Memory B cell (primary cell): ENCODE data around the gene DPP10.

Experiments
- ATAC-seq: fragments of 150-1000 bp; cut with Tn5 transposase; 2 replicates; pipeline ENCODE4 v1.10.0; 2021; ENCODE audit warnings: low read depth, mild to moderate bottlenecking, moderate library complexity
- DNase-seq, 2 donors: peaks; one replicate each; pipeline ENCODE4 v3.0.0; 2022; ENCODE audit warnings: low spot score in 2 of 2
- H3K27ac Mint-ChIP-seq: one replicate; pipeline ENCODE4 v1.8.0; 2022; ENCODE audit warnings: mild to moderate bottlenecking, moderate library complexity, mixed read lengths
- H3K27me3 Mint-ChIP-seq: one replicate; pipeline ENCODE4 v1.8.0; 2022; ENCODE audit warnings: mixed read lengths
- H3K36me3 Mint-ChIP-seq: one replicate; pipeline ENCODE4 v1.8.0; 2022; ENCODE audit warnings: mild to moderate bottlenecking, mixed read lengths
- H3K4me1 Mint-ChIP-seq: one replicate; pipeline ENCODE4 v1.8.0; 2022; ENCODE audit warnings: mixed read lengths
- H3K4me3 Mint-ChIP-seq: one replicate; pipeline ENCODE4 v1.8.0; 2022; ENCODE audit warnings: mild to moderate bottlenecking, moderate library complexity, mixed read lengths
- H3K9me3 Mint-ChIP-seq: one replicate; pipeline ENCODE4 v1.8.0; 2022; ENCODE audit warnings: mixed read lengths

The DPP10 gene

DNA sequence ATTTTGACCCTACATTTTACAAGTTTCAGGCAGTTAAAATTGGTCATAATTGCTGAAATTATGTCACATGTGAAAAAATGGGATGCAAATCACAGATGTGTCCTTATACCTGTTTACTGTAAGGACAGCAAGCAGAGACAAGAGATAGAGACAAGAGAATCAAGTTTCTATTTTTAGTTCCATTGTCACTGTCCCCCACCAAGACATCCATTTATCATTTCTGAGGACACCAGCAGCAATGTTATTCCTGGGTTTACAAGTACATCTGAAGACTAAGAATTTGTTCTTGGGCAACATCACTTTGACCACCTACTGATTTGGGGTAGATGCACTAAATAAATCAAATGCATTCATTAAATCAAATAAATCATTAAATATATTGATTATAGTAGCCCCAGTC is 1111.7 kb downstream of the DPP10 start:
- H3K27me3 Mint-ChIP-seq: no peaks in the 10 kb centered on the region
- ATAC-seq: no peak

DNA sequence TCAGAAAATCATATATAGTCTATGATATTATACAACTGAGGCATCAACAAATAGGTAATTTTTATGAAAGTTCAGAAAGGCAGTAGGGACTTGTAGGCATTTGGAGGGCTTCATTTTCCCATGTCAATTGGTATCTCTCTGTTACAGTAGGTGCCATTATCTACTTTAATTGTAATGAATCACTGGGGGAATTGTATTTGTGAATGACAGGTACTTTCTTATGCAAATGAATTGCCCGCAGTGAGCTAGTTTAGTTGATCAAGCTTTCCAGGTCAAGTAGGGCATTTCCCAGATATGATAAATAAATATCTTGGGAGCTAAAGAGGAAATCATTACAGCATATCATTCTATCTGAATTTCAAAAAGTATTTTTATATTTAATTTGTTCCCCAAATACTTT is 1116.3 kb downstream of the DPP10 start:
- Mint-ChIP-seq H3K36me3 (no peaks in the 10 kb centered on the region), H3K27me3 (no peaks in the 10 kb centered on the region), H3K27ac (no peak overlapping the region), H3K4me3 (no peak overlapping the region), H3K9me3 (peaks cover 5% of the 10 kb centered on the region), H3K4me1 (no peaks in the 10 kb centered on the region)
- ATAC-seq: no peak
- DNase-seq: no peak

More for the DNA sequence above, 1111.7 kb downstream of the DPP10 start:
- H3K36me3 Mint-ChIP-seq: no peaks in the 10 kb centered on the region
- H3K4me3 Mint-ChIP-seq: no peak overlapping the region
- H3K27ac Mint-ChIP-seq: no peak overlapping the region
- H3K4me1 Mint-ChIP-seq: no peaks in the 10 kb centered on the region
- no peak for DNase-seq
- H3K9me3 Mint-ChIP-seq: peaks cover 4% of the 10 kb centered on the region

DNA sequence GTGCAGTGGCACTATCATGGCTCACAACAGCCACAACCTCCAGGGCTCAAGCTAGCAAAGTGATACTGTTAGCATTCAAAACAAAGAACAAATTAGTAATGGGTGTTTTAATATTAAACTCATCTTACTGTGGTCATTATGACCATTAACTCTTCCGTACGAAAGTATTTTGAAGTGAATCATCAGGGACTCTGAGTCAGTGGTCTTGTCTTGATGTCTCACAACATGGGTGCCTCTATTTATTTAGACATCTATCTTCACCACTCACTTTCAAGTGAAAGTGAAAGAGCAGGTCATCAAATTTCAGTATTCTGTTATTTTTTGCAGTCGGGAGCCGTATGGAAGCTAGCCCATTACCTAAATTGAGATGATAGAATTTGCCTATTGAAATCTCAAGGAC is 1118.2 kb downstream of the DPP10 start:
- H3K36me3 Mint-ChIP-seq: no peaks in the 10 kb centered on the region
- H3K27ac Mint-ChIP-seq: no peak overlapping the region
- H3K4me1 Mint-ChIP-seq: no peaks in the 10 kb centered on the region

DNA sequence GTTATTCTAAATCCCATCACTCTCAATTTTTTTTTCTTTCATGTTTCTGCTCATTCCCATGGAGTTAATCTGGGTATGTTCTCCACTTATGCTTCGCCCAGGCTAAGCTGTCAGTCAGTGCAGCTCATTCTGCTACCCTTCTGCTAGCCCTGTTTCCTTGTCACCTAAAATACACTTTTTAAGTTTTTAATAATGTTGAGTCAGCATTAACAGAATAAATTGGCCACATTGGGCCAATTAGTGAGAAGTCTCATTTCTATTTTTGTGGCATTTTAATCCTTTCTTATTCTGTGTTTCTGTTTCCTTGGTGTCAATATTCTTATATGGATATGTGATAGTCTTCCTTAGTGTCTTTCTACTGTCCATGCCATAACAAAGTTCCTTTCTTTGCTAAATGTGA is 1126.2 kb downstream of the DPP10 start:
- H3K4me1 Mint-ChIP-seq: no peaks in the 10 kb centered on the region

More for the DNA sequence above, 1118.2 kb downstream of the DPP10 start:
- Mint-ChIP-seq H3K9me3 (peaks cover 5% of the 10 kb centered on the region), H3K4me3 (no peak overlapping the region), H3K27me3 (no peaks in the 10 kb centered on the region)
- DNase-seq (no peak), ATAC-seq (no peak)

DNA sequence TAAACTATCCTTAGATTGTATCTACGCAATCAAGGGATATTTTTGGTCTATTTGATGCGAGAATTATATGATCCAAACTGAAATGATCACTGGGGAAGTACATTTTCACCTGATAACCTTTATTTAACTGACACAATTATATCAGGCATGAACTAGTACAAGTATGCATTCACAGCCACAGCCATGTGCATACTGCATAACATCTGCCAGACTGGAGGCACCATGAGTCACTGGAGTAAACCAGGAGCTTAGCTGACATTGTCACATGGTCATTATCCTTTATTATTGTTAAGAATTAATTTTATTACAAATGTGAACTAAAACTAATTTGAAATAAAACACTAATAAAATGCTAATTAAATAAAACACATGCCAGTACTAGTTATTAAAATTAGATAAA is 1127.1 kb downstream of the DPP10 start:
- ATAC-seq (no peak), DNase-seq (no peak)
- H3K4me3 Mint-ChIP-seq: no peak overlapping the region
- H3K4me1 Mint-ChIP-seq: no peaks in the 10 kb centered on the region
- no peaks in the 10 kb centered on the region for H3K27me3 Mint-ChIP-seq
- H3K9me3 Mint-ChIP-seq: peaks cover 5% of the 10 kb centered on the region
- no peaks in the 10 kb centered on the region for H3K36me3 Mint-ChIP-seq
- no peak overlapping the region for H3K27ac Mint-ChIP-seq

More for the DNA sequence above, 1126.2 kb downstream of the DPP10 start:
- Mint-ChIP-seq H3K27ac (no peak overlapping the region), H3K4me3 (no peak overlapping the region), H3K9me3 (peaks cover 1% of the 10 kb centered on the region), H3K27me3 (no peaks in the 10 kb centered on the region), H3K36me3 (no peaks in the 10 kb centered on the region)
- ATAC-seq (no peak), DNase-seq (no peak)

DNA sequence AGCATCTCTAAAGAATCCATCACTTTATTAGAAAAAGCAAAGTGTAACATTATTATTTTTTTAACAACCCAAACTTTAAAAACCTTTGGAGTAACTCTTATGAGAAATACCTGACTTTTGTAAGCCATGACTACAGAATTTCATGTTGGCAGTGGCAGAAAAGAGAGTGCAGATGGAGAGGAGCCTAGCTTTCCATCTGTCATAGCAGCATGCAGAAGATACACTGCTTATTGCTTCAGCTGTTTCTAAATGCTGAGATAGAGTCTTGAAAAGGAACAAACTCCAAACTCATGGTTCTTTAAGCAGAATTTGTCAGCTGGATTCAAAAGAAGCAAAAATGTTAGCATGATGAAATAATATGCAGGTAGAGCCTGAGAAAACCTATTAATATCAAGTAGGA is 1130.3 kb downstream of the DPP10 start:
- no peak overlapping the region for H3K4me3 Mint-ChIP-seq
- no peak for ATAC-seq
- H3K4me1 Mint-ChIP-seq: no peaks in the 10 kb centered on the region
- H3K27me3 Mint-ChIP-seq: no peaks in the 10 kb centered on the region
- H3K27ac Mint-ChIP-seq: no peak overlapping the region
- no peaks in the 10 kb centered on the region for H3K36me3 Mint-ChIP-seq
- peaks cover 5% of the 10 kb centered on the region for H3K9me3 Mint-ChIP-seq
- DNase-seq: no peak

DNA sequence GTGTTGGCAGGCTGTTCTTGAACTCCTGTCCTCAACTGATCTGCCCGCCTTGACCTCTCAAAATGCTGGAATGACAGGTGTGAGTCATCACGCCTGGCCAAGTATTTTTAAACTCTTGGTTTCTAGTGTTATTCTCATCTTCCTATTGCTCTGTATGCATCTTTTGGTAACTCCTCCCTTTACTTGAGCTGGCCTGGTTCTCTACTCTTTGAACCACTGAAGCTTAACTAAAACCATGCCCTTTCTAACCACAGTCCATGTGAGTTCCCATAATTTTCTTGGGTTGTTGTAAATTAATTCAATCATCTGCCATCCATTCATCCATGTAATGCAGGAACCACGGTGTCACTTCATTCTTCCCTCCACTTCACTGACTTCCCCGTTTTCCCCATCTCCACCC is 1131.3 kb downstream of the DPP10 start:
- ATAC-seq: no peak
- H3K36me3 Mint-ChIP-seq: no peaks in the 10 kb centered on the region
- H3K27ac Mint-ChIP-seq: no peak overlapping the region
- peaks cover 5% of the 10 kb centered on the region for H3K9me3 Mint-ChIP-seq
- H3K4me3 Mint-ChIP-seq: no peak overlapping the region
- DNase-seq: no peak
- no peaks in the 10 kb centered on the region for H3K4me1 Mint-ChIP-seq
- H3K27me3 Mint-ChIP-seq: no peaks in the 10 kb centered on the region

DNA sequence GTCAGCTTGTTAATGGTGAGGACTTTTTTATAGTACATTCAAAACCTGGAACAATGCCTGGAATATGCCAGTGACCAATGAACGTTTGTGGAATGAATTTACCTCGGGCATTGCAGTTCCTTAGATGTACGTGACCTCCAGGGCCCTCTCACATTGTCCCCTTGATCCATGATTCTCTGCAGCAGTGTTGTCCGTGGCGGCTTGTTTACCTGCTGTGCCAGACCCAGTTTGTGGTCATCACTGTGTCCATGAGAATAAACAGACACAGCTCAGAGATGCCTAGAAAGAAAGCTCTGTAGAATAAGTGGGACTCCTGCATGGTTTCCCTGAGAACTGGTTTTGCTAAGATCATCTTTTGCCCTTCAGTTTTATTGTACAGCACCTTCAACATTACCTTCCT is 1132.2 kb downstream of the DPP10 start:
- peaks cover 5% of the 10 kb centered on the region for H3K9me3 Mint-ChIP-seq
- no peak overlapping the region for H3K4me3 Mint-ChIP-seq

DNA sequence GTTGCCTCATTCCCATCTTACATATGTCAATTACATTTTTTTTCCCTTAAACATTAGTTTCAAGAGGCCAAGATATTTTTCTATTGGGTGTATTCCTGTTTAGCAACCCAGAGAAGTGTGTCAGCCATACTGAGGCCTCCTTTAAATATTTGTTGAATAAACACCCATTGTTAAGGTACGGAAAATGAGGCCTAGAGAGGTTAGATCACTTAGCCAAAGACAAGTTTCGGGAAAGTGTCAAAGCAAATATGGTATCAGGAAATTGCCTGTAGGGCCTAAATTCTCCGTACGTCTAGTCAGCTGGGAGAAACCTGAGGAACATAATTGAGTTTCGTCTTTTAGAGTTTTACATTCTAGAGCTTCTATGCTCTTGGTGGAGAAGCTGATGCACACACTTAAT is 1138.3 kb downstream of the DPP10 start:
- DNase-seq: no peak
- Mint-ChIP-seq H3K4me3 (no peak overlapping the region), H3K27ac (no peak overlapping the region), H3K27me3 (no peaks in the 10 kb centered on the region), H3K4me1 (no peaks in the 10 kb centered on the region), H3K36me3 (no peaks in the 10 kb centered on the region), H3K9me3 (peaks cover 4% of the 10 kb centered on the region)
- no peak for ATAC-seq

More for the DNA sequence above, 1132.2 kb downstream of the DPP10 start:
- DNase-seq (no peak), ATAC-seq (no peak)
- no peaks in the 10 kb centered on the region for H3K4me1 Mint-ChIP-seq
- H3K27ac Mint-ChIP-seq: no peak overlapping the region
- no peaks in the 10 kb centered on the region for H3K36me3 Mint-ChIP-seq
- no peaks in the 10 kb centered on the region for H3K27me3 Mint-ChIP-seq

DNA sequence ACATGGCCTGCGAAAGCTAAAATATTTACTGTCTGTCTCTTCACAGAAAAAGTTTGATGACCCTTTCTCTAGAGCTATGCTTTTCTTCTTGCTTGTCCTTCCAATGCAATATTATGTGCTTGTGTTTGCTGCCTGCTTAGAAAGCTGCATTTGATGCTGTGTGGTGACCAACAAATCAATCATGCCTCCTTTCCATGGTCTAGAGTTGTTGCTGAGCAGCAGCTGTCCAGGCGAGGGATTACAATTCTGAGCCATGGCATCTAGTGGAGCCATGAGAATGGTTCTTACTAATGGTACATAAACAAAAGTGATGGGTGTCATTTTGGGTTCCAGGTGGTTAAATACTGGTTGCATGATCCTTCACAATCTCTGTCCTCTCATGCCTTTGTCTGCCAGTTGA is 1142.1 kb downstream of the DPP10 start:
- no peak overlapping the region for H3K27ac Mint-ChIP-seq
- no peaks in the 10 kb centered on the region for H3K4me1 Mint-ChIP-seq
- ATAC-seq (no peak), DNase-seq (no peak)
- no peak overlapping the region for H3K4me3 Mint-ChIP-seq
- no peaks in the 10 kb centered on the region for H3K27me3 Mint-ChIP-seq
- H3K9me3 Mint-ChIP-seq: peaks cover 4% of the 10 kb centered on the region
- H3K36me3 Mint-ChIP-seq: no peaks in the 10 kb centered on the region

DNA sequence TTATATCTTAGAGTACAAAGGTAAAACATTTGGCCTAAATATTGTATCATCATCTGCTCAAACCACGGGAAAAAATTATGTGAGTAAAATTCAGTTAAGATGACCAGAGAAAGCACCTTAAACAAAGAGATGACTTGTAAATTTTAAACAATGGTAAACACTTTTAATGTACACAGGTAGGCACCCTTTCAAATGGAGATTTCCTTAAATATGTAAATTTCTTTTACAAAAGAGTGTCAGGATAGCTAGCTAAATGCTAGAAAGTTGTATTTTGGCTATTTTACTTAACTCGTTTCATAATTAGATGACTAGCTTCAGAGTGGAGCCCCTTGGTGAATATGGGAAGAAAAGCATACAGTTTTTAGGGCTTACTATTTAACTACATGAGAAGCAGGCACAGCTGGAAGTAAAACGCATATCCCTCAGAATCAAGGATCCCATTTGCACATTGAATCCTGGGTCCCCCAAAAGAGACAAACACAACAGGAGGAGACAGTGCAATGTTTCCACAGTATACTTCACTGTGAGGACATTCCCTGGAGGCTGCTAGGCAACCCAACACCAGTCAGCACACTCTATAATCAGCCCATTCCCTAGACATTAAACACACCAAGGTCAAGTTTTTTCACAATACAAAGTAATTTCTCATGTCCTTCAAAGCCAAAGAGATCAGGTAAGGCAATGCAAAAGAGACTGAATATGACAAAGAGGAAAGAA is 1154.4 kb downstream of the DPP10 start:
- Mint-ChIP-seq H3K27ac (no peak overlapping the region), H3K4me3 (no peak overlapping the region), H3K9me3 (peaks cover 4% of the 10 kb centered on the region), H3K4me1 (no peaks in the 10 kb centered on the region), H3K36me3 (peaks cover 2% of the 10 kb centered on the region), H3K27me3 (no peaks in the 10 kb centered on the region)
- no peak for DNase-seq
- ATAC-seq: no peak

DNA sequence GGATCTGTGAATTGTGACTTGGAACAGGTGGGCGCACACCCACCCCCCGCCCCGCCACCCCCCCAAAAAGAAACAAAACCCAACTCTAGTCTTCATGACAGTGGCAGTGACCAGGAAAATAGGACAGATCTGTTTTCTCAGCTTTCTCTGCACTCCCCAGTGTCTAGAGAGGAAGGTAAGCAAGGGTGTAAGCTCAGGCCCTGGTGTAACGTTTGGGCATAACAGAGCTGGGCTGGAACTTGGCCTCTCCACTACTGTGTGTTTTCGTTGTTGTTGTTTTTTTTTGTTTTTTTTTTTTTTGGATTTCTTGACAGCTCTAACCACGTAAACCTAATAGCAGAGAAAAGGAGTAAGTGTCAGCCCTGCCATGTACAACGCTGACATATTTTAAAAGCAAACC is 1160.8 kb downstream of the DPP10 start:
- no peak for DNase-seq
- Mint-ChIP-seq H3K4me1 (no peaks in the 10 kb centered on the region), H3K27ac (no peak overlapping the region), H3K27me3 (no peaks in the 10 kb centered on the region), H3K36me3 (no peaks in the 10 kb centered on the region), H3K9me3 (peaks cover 2% of the 10 kb centered on the region), H3K4me3 (no peak overlapping the region)
- no peak for ATAC-seq

DNA sequence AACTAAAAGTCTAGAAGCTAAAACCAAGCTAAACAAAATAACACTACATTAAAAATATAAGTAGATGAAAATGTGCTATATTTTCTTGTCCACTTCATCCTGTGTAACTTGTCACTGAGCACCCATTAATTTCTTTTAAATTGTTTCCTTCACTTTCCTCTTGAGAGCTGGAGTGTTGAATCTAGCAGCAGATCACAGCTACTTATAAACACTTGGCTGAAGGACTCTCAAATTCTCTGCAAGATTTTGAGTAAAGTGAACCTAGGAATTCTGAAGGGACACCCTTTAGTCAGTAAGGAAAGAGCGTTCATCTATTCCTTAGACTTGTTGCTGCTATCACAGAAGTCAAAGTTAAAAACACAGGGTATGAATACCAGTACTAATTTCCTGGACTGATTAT is 1163.9 kb downstream of the DPP10 start:
- H3K27ac Mint-ChIP-seq: no peak overlapping the region
- H3K9me3 Mint-ChIP-seq: peaks cover 4% of the 10 kb centered on the region
- no peaks in the 10 kb centered on the region for H3K4me1 Mint-ChIP-seq
- DNase-seq: no peak
- no peak for ATAC-seq
- H3K36me3 Mint-ChIP-seq: no peaks in the 10 kb centered on the region
- no peaks in the 10 kb centered on the region for H3K27me3 Mint-ChIP-seq
- H3K4me3 Mint-ChIP-seq: no peak overlapping the region

DNA sequence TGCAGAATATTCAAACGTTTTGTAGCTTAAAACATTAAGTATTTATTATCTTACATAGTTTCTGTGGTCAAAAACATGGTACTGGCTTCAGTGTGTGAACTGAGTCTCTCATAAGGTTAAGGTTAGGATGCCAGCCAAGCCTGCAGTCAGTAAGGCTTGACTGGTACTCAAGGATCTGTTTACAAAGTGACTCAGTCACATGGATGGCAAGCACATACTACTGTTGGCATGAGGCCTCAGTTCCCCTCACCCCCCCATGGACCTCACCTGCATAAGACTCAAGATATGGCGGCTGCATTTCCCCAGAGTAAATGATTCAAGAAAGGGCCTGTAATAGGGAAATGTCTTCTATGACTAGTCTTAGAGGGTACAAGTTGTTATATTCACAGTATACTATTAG is 1167.5 kb downstream of the DPP10 start:
- DNase-seq (no peak), ATAC-seq (no peak)
- Mint-ChIP-seq H3K4me1 (no peaks in the 10 kb centered on the region), H3K4me3 (no peak overlapping the region), H3K27ac (no peak overlapping the region), H3K27me3 (no peaks in the 10 kb centered on the region), H3K36me3 (no peaks in the 10 kb centered on the region), H3K9me3 (peaks cover 3% of the 10 kb centered on the region)

DNA sequence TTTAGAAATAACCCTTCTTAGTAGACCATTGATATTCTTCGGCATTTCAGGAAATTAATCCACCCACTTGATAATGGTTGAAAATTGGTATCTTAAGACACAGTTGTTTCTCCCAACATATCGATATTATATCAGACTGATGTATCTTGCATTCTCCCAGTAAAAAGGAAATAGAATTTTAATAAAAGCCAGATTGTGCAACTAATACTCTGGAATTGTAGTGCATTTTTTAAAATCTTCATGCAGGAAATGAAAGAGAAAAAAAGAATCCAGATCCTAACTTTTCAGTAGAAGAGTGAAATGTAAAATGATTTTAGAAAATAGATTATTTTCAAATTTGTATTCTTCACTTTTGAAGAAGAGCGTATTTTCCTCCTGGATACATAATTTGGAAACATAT is 1168.4 kb downstream of the DPP10 start:
- H3K9me3 Mint-ChIP-seq: peaks cover 3% of the 10 kb centered on the region
- no peaks in the 10 kb centered on the region for H3K36me3 Mint-ChIP-seq
- no peak overlapping the region for H3K4me3 Mint-ChIP-seq
- DNase-seq (no peak), ATAC-seq (no peak)
- no peaks in the 10 kb centered on the region for H3K4me1 Mint-ChIP-seq
- H3K27me3 Mint-ChIP-seq: no peaks in the 10 kb centered on the region
- no peak overlapping the region for H3K27ac Mint-ChIP-seq
